Activated naive CD4-positive, alpha-beta T cell treated with anti-CD3 and anti-CD28 coated beads, Interleukin-2, amount 10 ng/mL, durations not matched to agents 7 days and 5 days (primary cell): ENCODE results near the gene TNFRSF6B.

ENCODE experiments used
- CTCF ChIA-PET: fragments of 350-600 bp; sonication (Branson Sonifier 250); formaldehyde crosslinking; loops from one replicate; lab custom pipeline; 2021; ENCODE audit warnings: antibody characterized with exemption; lab: Charles Lee
- DNase-seq: peaks from one replicate; pipeline ENCODE4 v3.0.0-alpha.2; 2020
- H3K27ac Mint-ChIP-seq: one replicate; pipeline ENCODE4 v1.8.0; 2021; ENCODE audit warnings: mild to moderate bottlenecking, moderate library complexity, mixed read lengths
- H3K27me3 Mint-ChIP-seq: one replicate; pipeline ENCODE4 v1.8.0; 2021; ENCODE audit warnings: mild to moderate bottlenecking, mixed read lengths
- H3K36me3 Mint-ChIP-seq: one replicate; pipeline ENCODE4 v1.8.0; 2021; ENCODE audit warnings: mixed read lengths
- H3K4me1 Mint-ChIP-seq: one replicate; pipeline ENCODE4 v1.8.0; 2021; ENCODE audit warnings: mixed read lengths
- H3K4me3 Mint-ChIP-seq: one replicate; pipeline ENCODE4 v1.8.0; 2021; ENCODE audit warnings: mild to moderate bottlenecking, moderate library complexity, mixed read lengths
- H3K9me3 Mint-ChIP-seq: one replicate; pipeline ENCODE4 v1.8.0; 2021; ENCODE audit warnings: mixed read lengths

Gene TNFRSF6B

GRCh38 chr20:63702036-63702665 is 5.7 kb downstream of the TNFRSF6B start:
- Mint-ChIP-seq H3K27me3 (peaks cover 3% of the 10 kb centered on the region), H3K9me3 (no peaks in the 10 kb centered on the region), H3K4me1 (peaks cover 25% of the 10 kb centered on the region), H3K27ac (no peak overlapping the region), H3K36me3 (peaks cover 23% of the 10 kb centered on the region), H3K4me3 (no peak overlapping the region)
- no peak for DNase-seq
- CTCF ChIA-PET: no interaction called here

GRCh38 chr20:63702751-63703470 is 6.5 kb downstream of the TNFRSF6B start:
- Mint-ChIP-seq H3K4me1 (peaks cover 21% of the 10 kb centered on the region), H3K4me3 (no peak overlapping the region), H3K27ac (no peak overlapping the region), H3K27me3 (no peaks in the 10 kb centered on the region), H3K36me3 (peaks cover 23% of the 10 kb centered on the region), H3K9me3 (no peaks in the 10 kb centered on the region)
- CTCF ChIA-PET: no interaction called here
- peak; percentile 12 for DNase-seq

- peak; percentile 19 for DNase-seq
- Mint-ChIP-seq H3K4me1 (peaks cover 23% of the 10 kb centered on the region), H3K27ac (no peak overlapping the region), H3K4me3 (no peak overlapping the region), H3K36me3 (peaks cover 25% of the 10 kb centered on the region), H3K9me3 (no peaks in the 10 kb centered on the region), H3K27me3 (no peaks in the 10 kb centered on the region)
- CTCF ChIA-PET: no interaction called here
Observed at GRCh38 chr20:63703471-63703975, 7.1 kb downstream of the TNFRSF6B start.

DNA sequence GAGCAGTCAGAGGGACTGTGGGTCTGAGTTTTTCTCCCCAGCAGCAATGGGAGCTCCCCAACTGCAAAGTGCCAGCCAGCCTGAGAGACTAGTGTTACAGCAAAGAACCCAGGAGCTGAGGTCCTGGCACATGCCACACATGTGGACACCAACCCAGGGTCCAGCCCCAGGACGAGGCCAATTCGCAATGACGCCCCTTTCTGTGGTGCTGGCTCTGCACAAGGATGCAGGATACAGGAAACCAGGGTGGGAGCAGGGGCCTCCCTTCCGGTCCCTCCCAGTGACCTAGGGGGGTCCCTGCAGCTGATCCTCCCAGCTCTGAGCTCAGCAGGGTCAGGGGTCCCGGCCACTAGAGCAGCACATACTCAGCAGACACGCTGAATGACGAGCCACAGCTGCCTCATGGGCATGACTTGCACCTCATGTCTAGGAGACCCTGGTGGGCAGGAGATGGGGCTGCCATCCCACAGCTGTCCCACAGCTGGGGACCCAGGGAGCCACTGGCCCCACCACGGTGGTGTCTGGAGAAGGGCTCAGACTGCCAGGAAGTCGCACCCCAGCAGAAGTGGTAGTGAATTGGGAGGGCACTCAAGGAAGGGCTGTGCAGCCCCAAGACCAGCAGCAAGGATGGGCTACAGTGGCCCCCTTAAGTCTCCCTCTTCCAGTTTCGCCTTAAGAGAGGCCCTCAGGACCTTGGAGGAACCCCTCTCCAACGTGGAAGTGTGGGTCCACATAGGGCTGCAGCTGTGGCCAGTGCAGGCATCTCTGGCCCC is 7.7 kb downstream of the TNFRSF6B start:
- H3K36me3 Mint-ChIP-seq: peaks cover 29% of the 10 kb centered on the region
- DNase-seq: peak; percentile 20
- no peak overlapping the region for H3K27ac Mint-ChIP-seq
- H3K9me3 Mint-ChIP-seq: no peaks in the 10 kb centered on the region
- H3K4me3 Mint-ChIP-seq: no peak overlapping the region
- peaks cover 29% of the 10 kb centered on the region for H3K4me1 Mint-ChIP-seq
- H3K27me3 Mint-ChIP-seq: no peaks in the 10 kb centered on the region
- CTCF ChIA-PET: no interaction called here

DNA sequence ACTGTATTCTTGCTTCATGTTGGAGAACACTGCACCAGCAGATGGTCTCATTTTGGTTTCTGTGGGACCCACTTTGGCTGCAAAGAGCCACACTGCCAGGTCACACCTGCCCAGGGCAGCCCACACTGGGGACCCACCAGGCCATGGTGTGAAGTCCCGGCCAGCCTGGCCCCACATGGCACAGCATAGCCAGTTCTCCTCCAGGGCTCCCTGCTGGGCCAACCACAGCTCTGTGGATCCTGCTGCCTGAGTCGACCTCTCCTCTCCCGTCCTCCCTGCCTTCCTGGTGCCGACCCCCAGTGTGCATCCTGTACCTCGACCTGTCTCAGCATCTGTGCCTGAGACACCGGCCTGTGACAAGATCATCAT is 8.3 kb downstream of the TNFRSF6B start:
- Mint-ChIP-seq H3K27ac (no peak overlapping the region), H3K4me1 (peaks cover 33% of the 10 kb centered on the region), H3K36me3 (peaks cover 32% of the 10 kb centered on the region), H3K27me3 (no peaks in the 10 kb centered on the region), H3K4me3 (no peak overlapping the region), H3K9me3 (no peaks in the 10 kb centered on the region)
- DNase-seq: peak; percentile 18
- CTCF ChIA-PET: no interaction called here

- Mint-ChIP-seq H3K27ac (no peak overlapping the region), H3K36me3 (peaks cover 35% of the 10 kb centered on the region), H3K27me3 (no peaks in the 10 kb centered on the region), H3K4me3 (peak overlapping the region; percentile 37), H3K4me1 (peaks cover 35% of the 10 kb centered on the region), H3K9me3 (no peaks in the 10 kb centered on the region)
- CTCF ChIA-PET: interaction anchor here (1.1 to 2.9 kb wide), 4 partner anchors 32 to 159 kb away, joined by 3 to 14 read pairs (median 6); partner anchors contain the start of genes LIME1, SLC2A4RG and TPD52L2
- DNase-seq: peak; percentile 11
Observed at GRCh38 chr20:63705232-63706026, 9.0 kb downstream of the TNFRSF6B start.

GRCh38 chr20:63706027-63706695 is 9.7 kb downstream of the TNFRSF6B start:
- Mint-ChIP-seq H3K27me3 (no peaks in the 10 kb centered on the region), H3K4me1 (peaks cover 42% of the 10 kb centered on the region), H3K27ac (peak overlapping the region; percentile 80), H3K4me3 (peak overlapping the region; percentile 80), H3K9me3 (no peaks in the 10 kb centered on the region), H3K36me3 (peaks cover 43% of the 10 kb centered on the region)
- CTCF ChIA-PET: interaction anchor here (0.6 to 2.9 kb wide), 8 partner anchors 31 to 158 kb away, joined by 3 to 14 read pairs (median 4); partner anchors contain the start of genes LIME1, SLC2A4RG and TPD52L2
- DNase-seq: peak; percentile 19

- Mint-ChIP-seq H3K4me1 (peaks cover 46% of the 10 kb centered on the region), H3K9me3 (no peaks in the 10 kb centered on the region), H3K36me3 (peaks cover 50% of the 10 kb centered on the region), H3K27ac (peak overlapping the region; percentile 80), H3K4me3 (peak overlapping the region; percentile 80), H3K27me3 (no peaks in the 10 kb centered on the region)
- CTCF ChIA-PET: interaction anchor here (0.6 to 2.9 kb wide), 16 partner anchors 9 to 267 kb away, joined by 3 to 14 read pairs (median 3); partner anchors contain the start of genes PTK6, SLC2A4RG and TPD52L2
- DNase-seq: peak; percentile 82
Observed at GRCh38 chr20:63706852-63707557, 10.6 kb downstream of the TNFRSF6B start.

DNA sequence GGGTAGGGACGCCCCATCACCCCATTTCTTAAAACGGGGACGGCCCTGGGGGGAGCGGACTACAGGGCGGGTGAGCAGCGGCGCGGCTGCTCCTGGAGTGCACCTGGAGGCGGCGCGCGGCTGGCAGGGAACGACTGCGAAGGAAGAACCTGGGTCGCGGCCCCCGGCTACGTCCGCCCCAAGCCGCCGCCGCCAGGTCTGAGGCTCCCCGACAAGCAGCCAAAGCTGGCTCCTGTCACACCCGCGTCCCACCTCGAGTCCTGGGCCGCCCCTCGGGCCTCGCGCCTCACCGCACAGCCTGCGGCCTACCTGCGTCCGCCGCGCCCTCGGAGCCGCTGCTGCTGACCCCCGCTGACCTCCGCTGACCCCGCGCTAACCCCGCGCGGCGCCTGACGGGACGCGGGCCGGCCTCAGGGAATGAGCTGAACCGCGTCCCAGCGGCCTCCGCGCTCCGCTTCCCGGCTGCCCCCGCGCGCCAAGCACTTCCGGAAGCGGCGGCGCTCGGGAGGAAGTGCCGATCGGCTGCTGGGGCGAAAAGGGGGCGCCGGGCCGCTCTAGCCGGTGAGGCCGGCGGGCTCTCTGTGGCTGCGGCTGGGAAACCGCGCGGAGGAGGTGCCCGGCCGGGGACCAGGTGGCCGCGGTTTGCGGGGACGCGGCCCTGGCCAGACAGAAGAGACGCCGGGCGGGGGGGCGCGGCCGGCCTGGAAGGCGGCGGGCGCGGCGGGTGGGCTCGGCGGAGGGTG is 11.3 kb downstream of the TNFRSF6B start, which contains the start of the genes ARFRP1 and ZGPAT:
TSS of gene ARFRP1 (minus strand) at position 419 of the 743 bp plus-strand sequence. CDS start 885 bp downstream, outside the sequence.
TSS of gene ZGPAT (plus strand) at position 482 of the 743 bp plus-strand sequence. CDS start 542 bp downstream, outside the sequence.
- Mint-ChIP-seq H3K27ac (peak within 1 kb of the TSS; percentile 80), H3K4me1 (peaks cover 48% of the 10 kb centered on the region), H3K36me3 (peaks cover 57% of the 10 kb centered on the region), H3K9me3 (peaks cover 5% of the 10 kb centered on the region), H3K27me3 (no peaks in the 10 kb centered on the region), H3K4me3 (peak within 1 kb of the TSS; percentile 80)
- CTCF ChIA-PET: interaction anchor here (0.7 to 2.9 kb wide), 17 partner anchors 8 to 266 kb away, joined by 3 to 14 read pairs (median 3); partner anchors contain the start of genes LIME1, PTK6, SLC2A4RG and TPD52L2
- peak; percentile 91 for DNase-seq

- DNase-seq: peak; percentile 23
- H3K4me1 Mint-ChIP-seq: peaks cover 49% of the 10 kb centered on the region
- CTCF ChIA-PET: interaction anchor here (0.9 to 2.9 kb wide), 10 partner anchors 10 to 171 kb away, joined by 3 to 14 read pairs (median 5); partner anchors contain the start of genes LIME1, PTK6, SLC2A4RG and TPD52L2
- peaks cover 5% of the 10 kb centered on the region for H3K9me3 Mint-ChIP-seq
- H3K27me3 Mint-ChIP-seq: no peaks in the 10 kb centered on the region
- peaks cover 61% of the 10 kb centered on the region for H3K36me3 Mint-ChIP-seq
- peak overlapping the region; percentile 80 for H3K4me3 Mint-ChIP-seq
- H3K27ac Mint-ChIP-seq: peak overlapping the region; percentile 71
Observed at GRCh38 chr20:63708301-63709148, 12.1 kb downstream of the TNFRSF6B start.

GRCh38 chr20:63709149-63709527 is 12.7 kb downstream of the TNFRSF6B start:
- peaks cover 49% of the 10 kb centered on the region for H3K4me1 Mint-ChIP-seq
- H3K27ac Mint-ChIP-seq: no peak overlapping the region
- peaks cover 5% of the 10 kb centered on the region for H3K9me3 Mint-ChIP-seq
- DNase-seq: peak; percentile 20
- H3K27me3 Mint-ChIP-seq: no peaks in the 10 kb centered on the region
- CTCF ChIA-PET: interaction anchor here (1.5 to 2.0 kb wide), 2 partner anchors 10 to 30 kb away, joined by 4 to 8 read pairs; partner anchors contain the start of gene SLC2A4RG
- peaks cover 64% of the 10 kb centered on the region for H3K36me3 Mint-ChIP-seq
- peak overlapping the region; percentile 80 for H3K4me3 Mint-ChIP-seq
